Measurements from ENCODE around the gene SCRG1.

The SCRG1 gene

GRCh38 chr4:173360587-173361221 is 38.2 kb downstream of the SCRG1 start:
- DNase-seq (ENCODE audit: low read depth), result peak; percentile 46
- H3K4me3 ChIP-seq (ENCODE audit: low read depth, low read length), result no peak overlapping the region
- peak; percentile 58 for TF ChIP-seq CTCF (conservative IDR thresholded peaks at IDR 0.05; ENCODE audit: low read depth, low read length)

GRCh38 chr4:173357939-173358338 is 41.0 kb downstream of the SCRG1 start:
- no peak for DNase-seq (ENCODE audit: low read depth)
- no peak for TF ChIP-seq CTCF (conservative IDR thresholded peaks at IDR 0.05; ENCODE audit: low read depth, low read length)
- H3K4me3 ChIP-seq (ENCODE audit: low read depth, low read length), result no peak overlapping the region

GRCh38 chr4:173347467-173347866 is 51.4 kb downstream of the SCRG1 start:
- no peak for DNase-seq (ENCODE audit: low read depth)
- H3K4me3 ChIP-seq (ENCODE audit: low read depth, low read length), result no peak overlapping the region
- no peak for TF ChIP-seq CTCF (conservative IDR thresholded peaks at IDR 0.05; ENCODE audit: low read depth, low read length)

- TF ChIP-seq CTCF (conservative IDR thresholded peaks at IDR 0.05; ENCODE audit: low read depth, low read length), result no peak
- peak; percentile 22 for DNase-seq (ENCODE audit: low read depth)
- H3K4me3 ChIP-seq (ENCODE audit: low read depth, low read length), result no peak overlapping the region
Measured at GRCh38 chr4:173346074-173346473, 52.8 kb downstream of the SCRG1 start.

GRCh38 chr4:173345648-173346047 is 53.3 kb downstream of the SCRG1 start:
- no peak overlapping the region for H3K4me3 ChIP-seq (ENCODE audit: low read depth, low read length)
- DNase-seq (ENCODE audit: low read depth), result no peak
- TF ChIP-seq CTCF (conservative IDR thresholded peaks at IDR 0.05; ENCODE audit: low read depth, low read length), result no peak

GRCh38 chr4:173343832-173344397 is 55.0 kb downstream of the SCRG1 start:
- no peak for DNase-seq (ENCODE audit: low read depth)
- H3K4me3 ChIP-seq (ENCODE audit: low read depth, low read length), result no peak overlapping the region
- TF ChIP-seq CTCF (conservative IDR thresholded peaks at IDR 0.05; ENCODE audit: low read depth, low read length), result no peak

- TF ChIP-seq CTCF (conservative IDR thresholded peaks at IDR 0.05; ENCODE audit: low read depth, low read length), result no peak
Measured at GRCh38 chr4:173337463-173337862, 61.5 kb downstream of the SCRG1 start.

More at GRCh38 chr4:173337463-173337862, 61.5 kb downstream of the SCRG1 start:
- DNase-seq (ENCODE audit: low read depth), result no peak
- H3K4me3 ChIP-seq (ENCODE audit: low read depth, low read length), result no peak overlapping the region
